AG04450 (cell line): ENCODE results near the gene PPIL1. TPM values are rescaled to one million over a fixed set of nuclear protein-coding genes. Genes with fewer than 3 reads are reported as not detected.
"Not testable (repeated sequence)": the region's sequence is repeated elsewhere in the genome, so short reads cannot be mapped to it uniquely, and the experiment has no call there.

Source experiments
- CTCF ChIA-PET: fragments of 300-600, 350-600 bp; formaldehyde crosslinking; extraction: SDS; loops from one replicate; lab custom pipeline; 2022; ENCODE audit warnings: antibody characterized with exemption, inconsistent platforms; lab: Charles Lee
- POLR2A ChIA-PET: fragments of 350-600 bp; formaldehyde crosslinking; extraction: SDS; loops from one replicate; lab custom pipeline; 2021; ENCODE audit warnings: antibody characterized with exemption, inconsistent platforms; lab: Yijun Ruan, JAX
- DNase-seq: peaks from one replicate; pipeline ENCODE4 v3.0.0-alpha.2; 2011; ENCODE audit warnings: low read depth, low spot score
- H3K27ac ChIP-seq: one replicate; pipeline ENCODE4 v1.5.1; 2012; ENCODE audit warnings: low read depth, low read length, control low read depth
- H3K27me3 ChIP-seq: one replicate; pipeline ENCODE4 v1.6.0; 2012; ENCODE audit warnings: low read length; ENCODE audit not compliant: control insufficient read depth, insufficient read depth
- H3K4me3 ChIP-seq: 2 replicates; pipeline ENCODE4 v1.5.1; 2011; ENCODE audit warnings: mild to moderate bottlenecking, low read depth, low read length, control low read depth
- H3K9me3 ChIP-seq: 2 replicates; pipeline ENCODE4 v1.5.1; 2012; ENCODE audit warnings: low read length; ENCODE audit not compliant: control insufficient read depth, insufficient read depth
- polyA plus RNA-seq: library from polyadenylated mRNA; depleted of rRNA; stranded (reverse); fragments of >200 nt; gene quantifications from 2 replicates; pipeline ENCODE4 v1.2.3, GENCODE V29; 2011
- TF ChIP-seq, protein P1 (sequence below): IDR thresholded peaks from 2 replicates; pipeline ENCODE4 v1.5.1; 2011; ENCODE audit warnings: low read depth, low read length, control low read depth, inconsistent platforms

Gene PPIL1
- polyA plus RNA-seq, 1 experiment = 40.7 TPM

DNA sequence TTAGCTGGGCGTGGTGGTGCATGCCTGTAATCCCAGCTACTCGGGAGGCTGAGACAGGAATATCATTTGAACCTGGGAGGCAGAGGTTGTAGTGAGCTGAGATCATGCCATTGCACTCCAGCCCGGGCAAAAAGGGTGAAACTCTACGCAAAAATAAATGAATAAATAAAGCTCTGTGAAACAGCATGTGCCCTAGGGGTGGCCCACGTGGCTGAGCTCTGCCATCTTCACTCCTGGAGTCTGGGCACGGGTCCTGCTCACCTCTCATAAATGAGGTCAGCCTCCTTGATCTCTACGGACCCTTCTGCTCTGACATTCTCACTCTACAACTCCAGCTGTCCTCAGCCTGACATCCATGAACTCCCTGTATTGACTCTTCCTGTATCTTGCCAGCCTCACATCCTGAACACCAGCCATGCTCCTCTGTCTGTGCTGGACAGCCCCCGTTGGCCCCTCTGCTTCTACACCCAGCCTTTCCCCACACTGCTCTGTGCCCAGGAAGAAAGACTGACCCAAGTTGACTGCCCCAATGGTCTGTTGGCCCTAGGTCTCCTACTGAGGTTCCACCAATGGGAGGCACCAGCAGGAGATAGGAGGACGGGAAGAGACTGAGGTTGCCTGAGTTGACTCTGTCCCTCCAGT is 57.3 kb downstream of the PPIL1 start:
- H3K27me3 ChIP-seq = peaks cover 4% of the 10 kb centered on the region
- TF ChIP-seq, protein P1, sequence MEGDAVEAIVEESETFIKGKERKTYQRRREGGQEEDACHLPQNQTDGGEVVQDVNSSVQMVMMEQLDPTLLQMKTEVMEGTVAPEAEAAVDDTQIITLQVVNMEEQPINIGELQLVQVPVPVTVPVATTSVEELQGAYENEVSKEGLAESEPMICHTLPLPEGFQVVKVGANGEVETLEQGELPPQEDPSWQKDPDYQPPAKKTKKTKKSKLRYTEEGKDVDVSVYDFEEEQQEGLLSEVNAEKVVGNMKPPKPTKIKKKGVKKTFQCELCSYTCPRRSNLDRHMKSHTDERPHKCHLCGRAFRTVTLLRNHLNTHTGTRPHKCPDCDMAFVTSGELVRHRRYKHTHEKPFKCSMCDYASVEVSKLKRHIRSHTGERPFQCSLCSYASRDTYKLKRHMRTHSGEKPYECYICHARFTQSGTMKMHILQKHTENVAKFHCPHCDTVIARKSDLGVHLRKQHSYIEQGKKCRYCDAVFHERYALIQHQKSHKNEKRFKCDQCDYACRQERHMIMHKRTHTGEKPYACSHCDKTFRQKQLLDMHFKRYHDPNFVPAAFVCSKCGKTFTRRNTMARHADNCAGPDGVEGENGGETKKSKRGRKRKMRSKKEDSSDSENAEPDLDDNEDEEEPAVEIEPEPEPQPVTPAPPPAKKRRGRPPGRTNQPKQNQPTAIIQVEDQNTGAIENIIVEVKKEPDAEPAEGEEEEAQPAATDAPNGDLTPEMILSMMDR = no peak
- ChIA-PET CTCF (interaction anchor here (0.6 kb wide), 1 partner anchor 119 kb away, joined by 3 read pairs; no protein-coding TSS in a partner anchor), POLR2A (no interaction called here)
- no peak overlapping the region for H3K4me3 ChIP-seq
- H3K9me3 ChIP-seq = no peaks in the 10 kb centered on the region
- DNase-seq = no peak
- H3K27ac ChIP-seq = no peak overlapping the region

GRCh38 chr6:36815962-36816735 is 58.5 kb downstream of the PPIL1 start:
- no peak overlapping the region for H3K27ac ChIP-seq
- DNase-seq = no peak
- ChIA-PET POLR2A (no interaction called here), CTCF (interaction anchor here (0.6 kb wide), 1 partner anchor 120 kb away, joined by 3 read pairs; no protein-coding TSS in a partner anchor)
- no peak overlapping the region for H3K4me3 ChIP-seq
- TF ChIP-seq, protein P1 = no peak
- peaks cover 4% of the 10 kb centered on the region for H3K27me3 ChIP-seq
- H3K9me3 ChIP-seq = no peaks in the 10 kb centered on the region

- TF ChIP-seq, protein P1 = no peak
- POLR2A ChIA-PET = no interaction called here
- no peaks in the 10 kb centered on the region for H3K9me3 ChIP-seq
- CTCF ChIA-PET = no interaction called here
- no peak for DNase-seq
- no peak overlapping the region for H3K27ac ChIP-seq
- no peak overlapping the region for H3K4me3 ChIP-seq
- peaks cover 6% of the 10 kb centered on the region for H3K27me3 ChIP-seq
Observed at GRCh38 chr6:36814249-36814648, 60.4 kb downstream of the PPIL1 start.

GRCh38 chr6:36813526-36813925 is 61.1 kb downstream of the PPIL1 start:
- TF ChIP-seq, protein P1 = no peak
- POLR2A ChIA-PET = no interaction called here
- Histone ChIP-seq H3K27me3 (peaks cover 11% of the 10 kb centered on the region), H3K9me3 (no peaks in the 10 kb centered on the region), H3K4me3 (no peak overlapping the region), H3K27ac (no peak overlapping the region)
- no peak for DNase-seq
- CTCF ChIA-PET = no interaction called here

DNA sequence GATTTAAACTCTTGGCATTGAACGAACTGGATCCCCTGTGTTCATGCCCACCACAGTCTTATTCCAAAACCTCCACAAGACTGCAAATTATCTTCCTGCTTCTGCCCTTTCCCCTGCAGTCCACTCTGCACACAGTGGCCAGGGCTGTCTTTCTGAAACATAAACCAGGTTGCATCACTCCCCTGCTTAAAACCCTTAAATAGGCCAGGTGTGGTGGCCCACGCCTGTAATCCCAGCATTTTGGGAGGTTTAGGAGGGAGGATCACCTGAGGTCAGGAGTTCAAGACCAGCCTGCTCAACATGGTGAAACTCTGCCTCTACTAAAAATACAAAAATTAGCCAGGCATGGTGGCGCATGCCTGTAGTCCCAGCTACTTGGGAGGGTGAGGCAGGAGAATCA is 61.6 kb downstream of the PPIL1 start:
- DNase-seq, POLR2A ChIA-PET, H3K9me3 ChIP-seq, H3K4me3 ChIP-seq, H3K27ac ChIP-seq: not testable (repeated sequence)
- H3K27me3 ChIP-seq = peaks cover 12% of the 10 kb centered on the region
- CTCF ChIA-PET = interaction anchor here (1.0 kb wide), 1 partner anchor 205 kb away, joined by 4 read pairs; no protein-coding TSS in a partner anchor
